PC-9 (cell line): ENCODE data around the gene PTPRM.

ENCODE experiments used
- EZH2 ChIP-seq: fragments of 200-600 bp; sonication (generic); IDR thresholded peaks from 2 replicates; pipeline ENCODE4 v1.8.0; 2017; ENCODE audit warnings: antibody characterized with exemption, low read depth
- TF ChIP-seq, protein P1 (sequence below): fragments of 200-600 bp; sonication (generic); conservative IDR thresholded peaks from 2 replicates; pipeline ENCODE4 v1.6.1; 2017; ENCODE audit warnings: mixed run types, antibody characterized with exemption, mild to moderate bottlenecking, moderate library complexity

DNA sequence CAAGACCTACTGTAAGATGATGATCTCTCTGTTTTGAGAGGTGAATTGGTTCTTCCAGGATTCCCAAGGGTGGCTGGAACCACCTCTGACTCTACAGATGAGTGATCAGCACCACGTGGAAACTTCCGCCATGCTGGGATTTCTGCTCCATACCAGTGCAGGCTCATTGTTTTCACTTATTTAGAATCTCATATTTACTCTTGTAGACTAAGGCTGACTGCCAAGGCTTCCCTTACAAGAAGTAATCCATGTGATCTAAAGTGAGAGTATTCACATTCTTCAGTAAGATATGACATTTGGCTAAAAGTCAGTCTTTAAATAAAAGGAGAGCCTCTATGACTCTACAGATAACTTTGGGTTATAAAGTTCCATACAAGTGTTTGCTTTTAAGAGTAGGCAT lies 719.2 kb downstream of the PTPRM start:
- TF ChIP-seq, protein P1, sequence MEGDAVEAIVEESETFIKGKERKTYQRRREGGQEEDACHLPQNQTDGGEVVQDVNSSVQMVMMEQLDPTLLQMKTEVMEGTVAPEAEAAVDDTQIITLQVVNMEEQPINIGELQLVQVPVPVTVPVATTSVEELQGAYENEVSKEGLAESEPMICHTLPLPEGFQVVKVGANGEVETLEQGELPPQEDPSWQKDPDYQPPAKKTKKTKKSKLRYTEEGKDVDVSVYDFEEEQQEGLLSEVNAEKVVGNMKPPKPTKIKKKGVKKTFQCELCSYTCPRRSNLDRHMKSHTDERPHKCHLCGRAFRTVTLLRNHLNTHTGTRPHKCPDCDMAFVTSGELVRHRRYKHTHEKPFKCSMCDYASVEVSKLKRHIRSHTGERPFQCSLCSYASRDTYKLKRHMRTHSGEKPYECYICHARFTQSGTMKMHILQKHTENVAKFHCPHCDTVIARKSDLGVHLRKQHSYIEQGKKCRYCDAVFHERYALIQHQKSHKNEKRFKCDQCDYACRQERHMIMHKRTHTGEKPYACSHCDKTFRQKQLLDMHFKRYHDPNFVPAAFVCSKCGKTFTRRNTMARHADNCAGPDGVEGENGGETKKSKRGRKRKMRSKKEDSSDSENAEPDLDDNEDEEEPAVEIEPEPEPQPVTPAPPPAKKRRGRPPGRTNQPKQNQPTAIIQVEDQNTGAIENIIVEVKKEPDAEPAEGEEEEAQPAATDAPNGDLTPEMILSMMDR = no peak
- TF ChIP-seq EZH2 = no peak
